WI38 (cell line): ENCODE data around the gene AEBP1.

Experiments used
- H3K4me3 ChIP-seq: 2 replicates; pipeline ENCODE4 v1.5.1; 2011; ENCODE audit warnings: low read depth, mild to moderate bottlenecking, control low read depth, low read length
- CTCF ChIP-seq: IDR thresholded peaks from 2 replicates; pipeline ENCODE4 v1.5.1; 2012; ENCODE audit warnings: low read depth, mild to moderate bottlenecking, control low read depth, low read length

The AEBP1 gene

GRCh38 chr7:44158873-44159631 lies 54.9 kb downstream of the AEBP1 start:
- H3K4me3 ChIP-seq, result no peak overlapping the region
- TF ChIP-seq CTCF, result no peak

GRCh38 chr7:44159824-44160630 lies 55.9 kb downstream of the AEBP1 start:
- TF ChIP-seq CTCF, result no peak
- no peak overlapping the region for H3K4me3 ChIP-seq

GRCh38 chr7:44161371-44161770 lies 57.2 kb downstream of the AEBP1 start:
- no peak for TF ChIP-seq CTCF
- H3K4me3 ChIP-seq, result no peak overlapping the region

GRCh38 chr7:44162179-44162578 lies 58.0 kb downstream of the AEBP1 start:
- no peak overlapping the region for H3K4me3 ChIP-seq
- TF ChIP-seq CTCF, result no peak

GRCh38 chr7:44162785-44163395 lies 58.7 kb downstream of the AEBP1 start:
- no peak overlapping the region for H3K4me3 ChIP-seq
- no peak for TF ChIP-seq CTCF

GRCh38 chr7:44163591-44163990 lies 59.4 kb downstream of the AEBP1 start:
- H3K4me3 ChIP-seq, result no peak overlapping the region
- TF ChIP-seq CTCF, result no peak
